ENCODE results near the gene WDR20.

DNA sequence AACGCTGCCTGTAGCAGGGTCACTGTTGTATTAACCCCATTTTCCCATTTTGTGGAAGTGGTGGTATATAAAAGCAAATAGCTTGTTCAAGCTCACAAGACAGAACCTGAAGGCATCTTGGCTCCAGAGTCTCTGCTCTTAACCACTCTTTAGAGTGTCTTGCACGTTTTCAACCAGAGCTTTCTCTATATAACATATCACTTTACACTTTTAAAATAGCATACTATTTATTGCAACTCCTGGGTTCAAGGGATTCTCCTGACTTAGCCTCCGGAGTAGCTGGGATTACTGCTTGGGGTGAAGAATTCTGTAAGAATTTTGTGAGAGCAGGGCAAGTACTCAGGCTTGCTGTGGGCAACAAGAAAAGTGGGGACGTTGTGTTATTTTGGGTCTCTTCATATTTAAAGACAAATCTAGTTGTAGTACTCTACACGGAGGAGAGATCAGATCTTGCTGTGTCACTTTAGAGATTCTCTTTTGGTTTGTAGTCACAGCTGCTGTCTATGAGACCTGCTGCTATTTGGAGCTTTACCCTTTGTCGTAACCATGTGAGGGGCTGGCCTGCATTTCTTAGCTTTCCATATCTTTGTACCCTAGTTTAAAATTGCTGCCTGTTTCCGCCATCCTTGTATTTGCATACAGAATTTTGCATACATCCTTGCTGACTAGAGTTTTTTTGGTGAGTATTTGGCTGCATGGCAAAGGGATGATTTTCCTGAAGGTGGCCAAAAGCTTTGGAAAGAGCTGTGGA lies 40.7 kb downstream of the WDR20 start:
- TF ChIP-seq RELA (CRISPR knock-in tag; IDR thresholded peaks at IDR 0.05; ENCODE audit: borderline replicate concordance) (no peak), CREM (CRISPR knock-in tag; IDR thresholded peaks at IDR 0.05) (no peak), MYBL2 (CRISPR knock-in tag; IDR thresholded peaks at IDR 0.05) (no peak), GTF2I (CRISPR knock-in tag; conservative IDR thresholded peaks at IDR 0.05) (no peak), E2F1 (CRISPR knock-in tag; IDR thresholded peaks at IDR 0.05) (no peak), CREB1 (CRISPR knock-in tag; IDR thresholded peaks at IDR 0.05) (no peak)
- TF ChIP-seq, protein P1, sequence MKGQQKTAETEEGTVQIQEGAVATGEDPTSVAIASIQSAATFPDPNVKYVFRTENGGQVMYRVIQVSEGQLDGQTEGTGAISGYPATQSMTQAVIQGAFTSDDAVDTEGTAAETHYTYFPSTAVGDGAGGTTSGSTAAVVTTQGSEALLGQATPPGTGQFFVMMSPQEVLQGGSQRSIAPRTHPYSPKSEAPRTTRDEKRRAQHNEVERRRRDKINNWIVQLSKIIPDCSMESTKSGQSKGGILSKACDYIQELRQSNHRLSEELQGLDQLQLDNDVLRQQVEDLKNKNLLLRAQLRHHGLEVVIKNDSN (CRISPR knock-in tag; IDR thresholded peaks at IDR 0.05), result no peak
- TF ChIP-seq, protein P2, sequence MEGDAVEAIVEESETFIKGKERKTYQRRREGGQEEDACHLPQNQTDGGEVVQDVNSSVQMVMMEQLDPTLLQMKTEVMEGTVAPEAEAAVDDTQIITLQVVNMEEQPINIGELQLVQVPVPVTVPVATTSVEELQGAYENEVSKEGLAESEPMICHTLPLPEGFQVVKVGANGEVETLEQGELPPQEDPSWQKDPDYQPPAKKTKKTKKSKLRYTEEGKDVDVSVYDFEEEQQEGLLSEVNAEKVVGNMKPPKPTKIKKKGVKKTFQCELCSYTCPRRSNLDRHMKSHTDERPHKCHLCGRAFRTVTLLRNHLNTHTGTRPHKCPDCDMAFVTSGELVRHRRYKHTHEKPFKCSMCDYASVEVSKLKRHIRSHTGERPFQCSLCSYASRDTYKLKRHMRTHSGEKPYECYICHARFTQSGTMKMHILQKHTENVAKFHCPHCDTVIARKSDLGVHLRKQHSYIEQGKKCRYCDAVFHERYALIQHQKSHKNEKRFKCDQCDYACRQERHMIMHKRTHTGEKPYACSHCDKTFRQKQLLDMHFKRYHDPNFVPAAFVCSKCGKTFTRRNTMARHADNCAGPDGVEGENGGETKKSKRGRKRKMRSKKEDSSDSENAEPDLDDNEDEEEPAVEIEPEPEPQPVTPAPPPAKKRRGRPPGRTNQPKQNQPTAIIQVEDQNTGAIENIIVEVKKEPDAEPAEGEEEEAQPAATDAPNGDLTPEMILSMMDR (IDR thresholded peaks at IDR 0.05), result no peak
- TF ChIP-seq, protein P3, sequence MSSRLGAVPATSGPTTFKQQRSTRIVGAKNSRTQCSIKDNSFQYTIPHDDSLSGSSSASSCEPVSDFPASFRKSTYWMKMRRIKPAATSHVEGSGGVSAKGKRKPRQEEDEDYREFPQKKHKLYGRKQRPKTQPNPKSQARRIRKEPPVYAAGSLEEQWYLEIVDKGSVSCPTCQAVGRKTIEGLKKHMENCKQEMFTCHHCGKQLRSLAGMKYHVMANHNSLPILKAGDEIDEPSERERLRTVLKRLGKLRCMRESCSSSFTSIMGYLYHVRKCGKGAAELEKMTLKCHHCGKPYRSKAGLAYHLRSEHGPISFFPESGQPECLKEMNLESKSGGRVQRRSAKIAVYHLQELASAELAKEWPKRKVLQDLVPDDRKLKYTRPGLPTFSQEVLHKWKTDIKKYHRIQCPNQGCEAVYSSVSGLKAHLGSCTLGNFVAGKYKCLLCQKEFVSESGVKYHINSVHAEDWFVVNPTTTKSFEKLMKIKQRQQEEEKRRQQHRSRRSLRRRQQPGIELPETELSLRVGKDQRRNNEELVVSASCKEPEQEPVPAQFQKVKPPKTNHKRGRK (CRISPR knock-in tag; IDR thresholded peaks at IDR 0.05; ENCODE audit: borderline replicate concordance), result no peak
- TF ChIP-seq, protein P4, sequence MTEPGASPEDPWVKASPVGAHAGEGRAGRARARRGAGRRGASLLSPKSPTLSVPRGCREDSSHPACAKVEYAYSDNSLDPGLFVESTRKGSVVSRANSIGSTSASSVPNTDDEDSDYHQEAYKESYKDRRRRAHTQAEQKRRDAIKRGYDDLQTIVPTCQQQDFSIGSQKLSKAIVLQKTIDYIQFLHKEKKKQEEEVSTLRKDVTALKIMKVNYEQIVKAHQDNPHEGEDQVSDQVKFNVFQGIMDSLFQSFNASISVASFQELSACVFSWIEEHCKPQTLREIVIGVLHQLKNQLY (CRISPR knock-in tag; IDR thresholded peaks at IDR 0.05), result no peak
- TF ChIP-seq, protein P5, sequence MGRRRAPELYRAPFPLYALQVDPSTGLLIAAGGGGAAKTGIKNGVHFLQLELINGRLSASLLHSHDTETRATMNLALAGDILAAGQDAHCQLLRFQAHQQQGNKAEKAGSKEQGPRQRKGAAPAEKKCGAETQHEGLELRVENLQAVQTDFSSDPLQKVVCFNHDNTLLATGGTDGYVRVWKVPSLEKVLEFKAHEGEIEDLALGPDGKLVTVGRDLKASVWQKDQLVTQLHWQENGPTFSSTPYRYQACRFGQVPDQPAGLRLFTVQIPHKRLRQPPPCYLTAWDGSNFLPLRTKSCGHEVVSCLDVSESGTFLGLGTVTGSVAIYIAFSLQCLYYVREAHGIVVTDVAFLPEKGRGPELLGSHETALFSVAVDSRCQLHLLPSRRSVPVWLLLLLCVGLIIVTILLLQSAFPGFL (CRISPR knock-in tag; IDR thresholded peaks at IDR 0.05; ENCODE audit: borderline replicate concordance), result no peak

Data from WTC11 (cell line).